Kidney (tissue), 14 donors: Measurements from ENCODE around the gene ARL3. TPM values are rescaled to one million over a fixed set of nuclear protein-coding genes. Genes with fewer than 3 reads are reported as not detected.

Experiments used
- DNase-seq, 5 donors: peaks; one replicate each; pipeline ENCODE4 v3.0.0-alpha.2; 2013 to 2020
- FAIRE-seq: peaks from 2 replicates; lab custom pipeline; 2012; peaks lifted over from hg19 to GRCh38; lab: Jason Lieb, UNC
- H3K27ac ChIP-seq, 2 donors: one replicate each; pipeline ENCODE4 v1.7.0; 2013; ENCODE audit warnings: low read depth in 2 of 2, low read length in 2 of 2, inconsistent platforms in 1 of 2
- H3K27me3 ChIP-seq: one replicate; pipeline ENCODE4 v1.7.1; 2013; ENCODE audit warnings: low read length, inconsistent platforms; ENCODE audit not compliant: control insufficient read depth, insufficient read depth
- H3K36me3 ChIP-seq, 3 donors: one replicate each; pipeline versions ENCODE4 v1.7.0 to v1.7.1; 2013; ENCODE audit warnings: low read length in 3 of 3, control low read depth in 1 of 3, inconsistent platforms in 1 of 3; ENCODE audit not compliant: insufficient read depth in 3 of 3, control insufficient read depth in 2 of 3
- H3K4me1 ChIP-seq, 3 donors: one replicate each; pipeline versions ENCODE4 v1.7.0 to v1.7.1; 2013; ENCODE audit warnings: low read length in 3 of 3, inconsistent platforms in 1 of 3, low read depth in 1 of 3; ENCODE audit not compliant: control insufficient read depth in 2 of 3, insufficient read depth in 2 of 3
- H3K4me3 ChIP-seq, 3 donors: one replicate each; pipeline versions ENCODE4 v1.7.0 to v1.8.1; 2013; ENCODE audit warnings: low read length in 3 of 3, control low read depth in 1 of 3, inconsistent platforms in 1 of 3
- H3K9ac ChIP-seq, 3 donors: one replicate each; pipeline versions ENCODE4 v1.7.0 to v1.7.1; 2013; ENCODE audit warnings: low read length in 3 of 3, control low read depth in 1 of 3, inconsistent platforms in 1 of 3
- H3K9me3 ChIP-seq, 3 donors: one replicate each; pipeline versions ENCODE4 v1.7.0 to v1.7.1; 2013; ENCODE audit warnings: low read length in 3 of 3, control low read depth in 1 of 3, inconsistent platforms in 1 of 3; ENCODE audit not compliant: control insufficient read depth in 2 of 3, insufficient read depth in 1 of 3
- CTCF ChIP-seq: IDR thresholded peaks from 3 replicates; pipeline ENCODE4 v1.5.1; 2012; ENCODE audit warnings: mild to moderate bottlenecking, moderate library complexity, borderline replicate concordance; ENCODE audit not compliant: insufficient read depth; ENCODE audit errors: extremely low read depth
- intact Hi-C: fragments of 100-400 bp; cut with DNase I; formaldehyde crosslinking; loops from one replicate; pipeline ENCODE4 v1.11.1; 2022
- polyA plus RNA-seq: library from polyadenylated mRNA; stranded (reverse); fragments of 350-450 nt; fragmentation: Illumina TruSeq; extraction: RNeasy Lipid Tissue Mini Kit (QIAGEN cat#74804); gene quantifications from one replicate; pipeline ENCODE4 v1.2.3, GENCODE V29; 2014; ENCODE audit warnings: low read depth, low replicate concordance; ENCODE audit not compliant: insufficient read depth
- total RNA-seq: library from RNA; stranded (reverse); fragmentation: NEBNext Ultra II Directional; extraction: Animal tissue kit (Norgen Biotek cat#: 25700); gene quantifications from one replicate; pipeline ENCODE4 v1.2.1, GENCODE V29; 2021
- donor health status: control.
- donor health status: control.
- donor health status: control.
- donor health status: control.
- donor health status: control.
- donor health status: DM: yes; HTN: yes; CAD: no.
- donor health status: Normal renal cell carcinoma (clear cell type).

Gene ARL3
- total and polyA plus RNA-seq, 2 donors from 2014 or later = 16.3 to 28.8 TPM

GRCh38 chr10:102674566-102674965, 39.6 kb downstream of the ARL3 start:
- DNase-seq = peak in 1 of 5 donors; percentile 47
- peak overlapping the region in 1 of 3 donors; percentile 9 for H3K9ac ChIP-seq
- peak overlapping the region; percentile 69 to 91 for H3K27ac ChIP-seq
- intact Hi-C loops = no loop called here
- H3K27me3 ChIP-seq = no peaks in the 10 kb centered on the region
- H3K9me3 ChIP-seq = no peaks in the 10 kb centered on the region
- TF ChIP-seq CTCF = no peak
- no peak for FAIRE-seq
- peaks cover 47 to 63% (median 56%) of the 10 kb centered on the region in 3 donors for H3K4me1 ChIP-seq
- H3K4me3 ChIP-seq = peak overlapping the region in 1 of 3 donors; percentile 27
- H3K36me3 ChIP-seq = no peaks in the 10 kb centered on the region

GRCh38 chr10:102673819-102674511, 40.2 kb downstream of the ARL3 start:
- peak; percentile 79 to 92 (median 88) for DNase-seq
- Histone ChIP-seq H3K9me3 (no peaks in the 10 kb centered on the region), H3K4me1 (peaks cover 42 to 62% (median 50%) of the 10 kb centered on the region in 3 donors), H3K36me3 (no peaks in the 10 kb centered on the region), H3K27me3 (no peaks in the 10 kb centered on the region), H3K27ac (peak overlapping the region; percentile 69 to 91), H3K9ac (peak overlapping the region in 2 of 3 donors; percentile 36 to 49), H3K4me3 (peak overlapping the region; percentile 7 to 57 (median 27))
- TF ChIP-seq CTCF = no peak
- no peak for FAIRE-seq
- intact Hi-C loops = no loop called here

- no peaks in the 10 kb centered on the region for H3K36me3 ChIP-seq
- no peak for TF ChIP-seq CTCF
- no peaks in the 10 kb centered on the region for H3K9me3 ChIP-seq
- H3K9ac ChIP-seq = peak overlapping the region in 2 of 3 donors; percentile 36 to 49
- intact Hi-C loops = no loop called here
- DNase-seq = peak in 1 of 5 donors; percentile 61
- H3K27me3 ChIP-seq = no peaks in the 10 kb centered on the region
- H3K4me3 ChIP-seq = peak overlapping the region in 2 of 3 donors; percentile 27 to 57
- FAIRE-seq = no peak
- H3K4me1 ChIP-seq = peaks cover 38 to 55% (median 44%) of the 10 kb centered on the region in 3 donors
- peak overlapping the region; percentile 69 to 91 for H3K27ac ChIP-seq
These were observed 40.9 kb downstream of the ARL3 start for GRCh38 chr10:102673236-102673818.
